ENCODE measurements around the gene KIF5C.

DNA sequence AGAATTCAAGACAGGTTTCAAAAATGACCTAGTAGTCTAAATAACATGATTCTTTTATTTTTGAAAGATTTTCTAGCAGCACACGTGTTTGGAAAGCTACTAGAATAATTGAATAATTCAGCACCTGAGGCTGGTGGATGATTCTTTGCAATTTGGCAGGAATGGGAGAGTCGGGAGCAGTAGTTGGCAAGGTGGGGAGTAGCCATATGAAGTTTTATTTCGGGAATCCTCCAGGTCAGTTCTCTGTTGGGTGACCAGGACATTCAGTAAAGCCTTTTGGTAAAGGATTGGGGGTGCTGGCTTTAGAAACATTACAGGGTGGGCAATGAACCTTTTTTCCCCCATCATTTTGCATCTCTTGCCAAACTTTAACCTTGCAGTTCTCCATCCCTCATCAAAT is 88.4 kb downstream of the KIF5C start:
- TF ChIP-seq POLR2A (IDR thresholded peaks at IDR 0.05): no peak
- TF ChIP-seq, protein P1, sequence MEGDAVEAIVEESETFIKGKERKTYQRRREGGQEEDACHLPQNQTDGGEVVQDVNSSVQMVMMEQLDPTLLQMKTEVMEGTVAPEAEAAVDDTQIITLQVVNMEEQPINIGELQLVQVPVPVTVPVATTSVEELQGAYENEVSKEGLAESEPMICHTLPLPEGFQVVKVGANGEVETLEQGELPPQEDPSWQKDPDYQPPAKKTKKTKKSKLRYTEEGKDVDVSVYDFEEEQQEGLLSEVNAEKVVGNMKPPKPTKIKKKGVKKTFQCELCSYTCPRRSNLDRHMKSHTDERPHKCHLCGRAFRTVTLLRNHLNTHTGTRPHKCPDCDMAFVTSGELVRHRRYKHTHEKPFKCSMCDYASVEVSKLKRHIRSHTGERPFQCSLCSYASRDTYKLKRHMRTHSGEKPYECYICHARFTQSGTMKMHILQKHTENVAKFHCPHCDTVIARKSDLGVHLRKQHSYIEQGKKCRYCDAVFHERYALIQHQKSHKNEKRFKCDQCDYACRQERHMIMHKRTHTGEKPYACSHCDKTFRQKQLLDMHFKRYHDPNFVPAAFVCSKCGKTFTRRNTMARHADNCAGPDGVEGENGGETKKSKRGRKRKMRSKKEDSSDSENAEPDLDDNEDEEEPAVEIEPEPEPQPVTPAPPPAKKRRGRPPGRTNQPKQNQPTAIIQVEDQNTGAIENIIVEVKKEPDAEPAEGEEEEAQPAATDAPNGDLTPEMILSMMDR (IDR thresholded peaks at IDR 0.05 in 4 of 5, conservative IDR thresholded peaks at IDR 0.05 in 1 of 5): no peak

Measured in gastrocnemius medialis (tissue), 4 donors.